Coronary artery (tissue), 2 donors: Measurements from ENCODE around the gene GADD45A.

ENCODE experiments used
- DNase-seq: peaks from one replicate; pipeline ENCODE4 v3.0.0-alpha.2; 2017; ENCODE audit warnings: low spot score
- H3K27ac ChIP-seq, 2 donors: fragments of 200-600 bp; sonication (generic); one replicate each; pipeline ENCODE4 v1.5.1; 2016 to 2019
- H3K4me3 ChIP-seq: fragments of 200-600 bp; sonication (generic); 2 replicates; pipeline ENCODE4 v1.5.1; 2016; ENCODE audit warnings: mild to moderate bottlenecking, moderate library complexity
- CTCF ChIP-seq: fragments of 200-600 bp; sonication (generic); IDR thresholded peaks from one replicate; pipeline ENCODE4 v1.5.1; 2019; ENCODE audit warnings: antibody characterized with exemption

GADD45A gene

DNA sequence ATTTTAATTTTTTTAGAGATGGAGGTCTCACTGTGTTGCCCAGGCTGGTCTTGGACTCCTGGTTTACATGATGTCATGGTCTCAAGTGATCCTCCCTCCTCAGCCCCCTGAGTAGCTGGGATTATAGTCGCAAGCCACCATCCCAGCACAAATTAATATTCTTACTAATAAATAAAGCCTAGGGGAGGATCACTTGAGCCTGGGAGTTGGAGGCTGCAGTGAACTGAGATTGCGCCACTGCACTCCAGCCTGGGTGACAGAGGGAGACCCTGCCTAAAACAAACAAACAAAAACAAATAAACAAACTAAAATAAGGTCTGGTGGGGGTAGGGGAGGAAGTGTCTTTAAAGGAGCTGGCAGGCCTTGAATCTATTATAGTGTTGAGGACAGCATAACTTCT lies 8.7 kb upstream of the GADD45A start:
- DNase-seq = no peak
- no peak for TF ChIP-seq CTCF
- Histone ChIP-seq H3K27ac (no peak overlapping the region), H3K4me3 (no peak overlapping the region)

DNA sequence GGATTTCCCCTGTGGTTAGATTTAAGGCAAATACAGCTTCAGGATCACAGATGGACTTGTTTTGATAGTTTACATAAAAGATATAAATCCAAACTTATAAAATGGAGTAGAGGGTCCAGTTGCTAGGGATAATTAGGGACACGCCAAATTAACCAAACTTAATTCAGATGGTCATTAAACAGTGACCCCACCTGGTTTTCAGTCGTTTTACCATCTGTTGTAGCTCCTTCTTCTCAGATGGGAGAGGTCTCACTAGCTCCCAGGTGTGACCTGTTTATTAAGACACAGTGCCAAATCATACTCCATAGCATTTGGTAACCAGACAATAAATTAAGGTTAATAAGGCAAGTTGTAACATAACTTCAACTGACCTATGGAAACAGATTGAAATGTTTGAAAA lies 8.1 kb upstream of the GADD45A start:
- no peak for TF ChIP-seq CTCF
- H3K4me3 ChIP-seq = no peak overlapping the region
- no peak for DNase-seq
- H3K27ac ChIP-seq = no peak overlapping the region

- DNase-seq = no peak
Measured at GRCh38 chr1:67677408-67677807, 7.6 kb upstream of the GADD45A start.

GRCh38 chr1:67677930-67678329 lies 7.1 kb upstream of the GADD45A start:
- Histone ChIP-seq H3K27ac (no peak overlapping the region), H3K4me3 (no peak overlapping the region)
- DNase-seq = no peak
- no peak for TF ChIP-seq CTCF

More at GRCh38 chr1:67677408-67677807, 7.6 kb upstream of the GADD45A start:
- H3K27ac ChIP-seq = no peak overlapping the region
- no peak overlapping the region for H3K4me3 ChIP-seq
- no peak for TF ChIP-seq CTCF

DNA sequence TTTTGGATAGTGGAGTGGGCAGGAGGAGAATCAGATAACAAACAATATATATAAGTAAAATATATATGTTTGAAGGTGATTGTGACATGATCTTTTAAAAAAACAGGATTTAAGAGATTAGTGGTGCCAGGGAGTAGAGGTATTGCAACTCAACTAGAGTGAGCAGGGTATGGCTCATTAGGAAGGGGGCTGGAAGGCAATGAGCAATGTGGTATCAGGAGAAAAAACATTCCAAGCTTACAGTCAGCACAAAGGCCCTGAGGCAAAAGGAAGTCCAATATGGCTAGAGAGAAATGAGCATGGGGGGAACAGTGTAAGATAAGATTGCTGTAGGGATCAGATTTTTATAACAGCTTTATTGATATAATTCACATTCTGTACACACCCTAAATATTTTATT lies 5.3 kb upstream of the GADD45A start:
- Histone ChIP-seq H3K27ac (no peak overlapping the region), H3K4me3 (no peak overlapping the region)
- DNase-seq = no peak
- TF ChIP-seq CTCF = no peak

DNA sequence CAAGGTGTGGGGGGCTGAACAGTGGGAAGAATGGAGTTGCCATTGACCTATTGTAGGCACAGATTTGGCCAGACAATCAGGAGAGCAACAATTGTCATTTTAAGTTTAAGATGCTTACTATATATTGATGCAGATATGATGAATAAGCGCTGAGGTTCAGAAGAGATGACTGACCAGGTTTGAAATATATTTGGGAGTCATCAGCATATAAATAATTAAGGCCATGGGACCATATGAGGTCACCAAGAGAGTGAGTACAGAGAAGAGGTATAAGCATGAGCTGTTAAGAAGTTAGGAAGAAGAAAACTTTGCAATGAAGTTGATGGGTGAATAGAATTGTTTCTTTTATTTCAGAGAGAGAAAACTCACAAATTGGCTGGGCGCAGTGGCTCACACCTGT lies 4.5 kb upstream of the GADD45A start:
- Histone ChIP-seq H3K4me3 (no peak overlapping the region), H3K27ac (no peak overlapping the region)
- DNase-seq = no peak
- no peak for TF ChIP-seq CTCF

GRCh38 chr1:67682659-67683197 lies 2.3 kb upstream of the GADD45A start:
- no peak for TF ChIP-seq CTCF
- DNase-seq = no peak
- Histone ChIP-seq H3K4me3 (peak overlapping the region; percentile 10), H3K27ac (peak overlapping the region; percentile 43 to 99)
